ENCODE data around the gene ZNF30.

DNA sequence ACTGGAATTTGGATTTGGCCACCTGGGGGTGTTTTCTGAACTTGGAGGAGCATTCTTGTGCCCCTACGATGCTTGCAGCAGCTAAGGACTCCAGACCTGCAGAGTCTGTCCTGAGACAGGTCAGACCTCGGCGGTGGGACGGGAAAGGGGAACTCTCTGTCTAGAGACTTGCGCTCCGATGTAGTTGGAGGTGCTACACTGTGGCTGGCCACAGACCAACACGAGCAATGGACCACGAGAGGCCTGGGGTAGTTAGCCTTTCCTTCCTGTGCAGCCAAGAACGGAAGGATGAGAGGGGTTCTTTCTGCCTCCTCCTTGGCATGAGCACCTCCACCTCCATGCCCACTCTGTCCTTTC lies 67.6 kb downstream of the ZNF30 start:
- TF ChIP-seq, protein P1, sequence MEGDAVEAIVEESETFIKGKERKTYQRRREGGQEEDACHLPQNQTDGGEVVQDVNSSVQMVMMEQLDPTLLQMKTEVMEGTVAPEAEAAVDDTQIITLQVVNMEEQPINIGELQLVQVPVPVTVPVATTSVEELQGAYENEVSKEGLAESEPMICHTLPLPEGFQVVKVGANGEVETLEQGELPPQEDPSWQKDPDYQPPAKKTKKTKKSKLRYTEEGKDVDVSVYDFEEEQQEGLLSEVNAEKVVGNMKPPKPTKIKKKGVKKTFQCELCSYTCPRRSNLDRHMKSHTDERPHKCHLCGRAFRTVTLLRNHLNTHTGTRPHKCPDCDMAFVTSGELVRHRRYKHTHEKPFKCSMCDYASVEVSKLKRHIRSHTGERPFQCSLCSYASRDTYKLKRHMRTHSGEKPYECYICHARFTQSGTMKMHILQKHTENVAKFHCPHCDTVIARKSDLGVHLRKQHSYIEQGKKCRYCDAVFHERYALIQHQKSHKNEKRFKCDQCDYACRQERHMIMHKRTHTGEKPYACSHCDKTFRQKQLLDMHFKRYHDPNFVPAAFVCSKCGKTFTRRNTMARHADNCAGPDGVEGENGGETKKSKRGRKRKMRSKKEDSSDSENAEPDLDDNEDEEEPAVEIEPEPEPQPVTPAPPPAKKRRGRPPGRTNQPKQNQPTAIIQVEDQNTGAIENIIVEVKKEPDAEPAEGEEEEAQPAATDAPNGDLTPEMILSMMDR (IDR thresholded peaks at IDR 0.05) = no peak
- TF ChIP-seq POLR2A (IDR thresholded peaks at IDR 0.05) = no peak

All from testis (tissue), 2 donors.